GM19351 (cell line): ENCODE data around the gene NEDD4L.

Source experiments
- ATAC-seq: cut with Tn5 transposase; IDR thresholded peaks from one replicate; pipeline ENCODE4 v1.9.1; 2021; ENCODE audit warnings: mild to moderate bottlenecking, moderate library complexity; ENCODE audit not compliant: unreplicated experiment

NEDD4L gene

DNA sequence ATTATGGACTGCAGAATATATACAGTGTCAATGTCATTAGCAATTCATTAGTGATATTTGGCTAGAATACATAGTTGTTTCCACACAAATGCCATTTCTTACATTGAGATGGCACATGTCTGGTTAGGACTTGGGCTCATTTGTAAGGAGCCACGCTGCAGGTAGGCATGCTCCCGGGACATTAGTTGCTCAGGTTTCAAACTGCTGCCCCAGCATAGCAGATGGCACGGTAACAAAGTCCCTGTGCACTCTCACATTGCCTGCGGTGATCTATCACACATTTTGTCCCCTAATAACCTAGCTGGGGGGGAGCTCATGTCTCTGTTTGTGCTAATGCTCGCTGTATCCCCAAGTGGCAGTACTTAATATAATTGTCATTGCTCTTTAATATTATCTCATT, 185.1 kb downstream of the NEDD4L start:
- no peak for ATAC-seq

DNA sequence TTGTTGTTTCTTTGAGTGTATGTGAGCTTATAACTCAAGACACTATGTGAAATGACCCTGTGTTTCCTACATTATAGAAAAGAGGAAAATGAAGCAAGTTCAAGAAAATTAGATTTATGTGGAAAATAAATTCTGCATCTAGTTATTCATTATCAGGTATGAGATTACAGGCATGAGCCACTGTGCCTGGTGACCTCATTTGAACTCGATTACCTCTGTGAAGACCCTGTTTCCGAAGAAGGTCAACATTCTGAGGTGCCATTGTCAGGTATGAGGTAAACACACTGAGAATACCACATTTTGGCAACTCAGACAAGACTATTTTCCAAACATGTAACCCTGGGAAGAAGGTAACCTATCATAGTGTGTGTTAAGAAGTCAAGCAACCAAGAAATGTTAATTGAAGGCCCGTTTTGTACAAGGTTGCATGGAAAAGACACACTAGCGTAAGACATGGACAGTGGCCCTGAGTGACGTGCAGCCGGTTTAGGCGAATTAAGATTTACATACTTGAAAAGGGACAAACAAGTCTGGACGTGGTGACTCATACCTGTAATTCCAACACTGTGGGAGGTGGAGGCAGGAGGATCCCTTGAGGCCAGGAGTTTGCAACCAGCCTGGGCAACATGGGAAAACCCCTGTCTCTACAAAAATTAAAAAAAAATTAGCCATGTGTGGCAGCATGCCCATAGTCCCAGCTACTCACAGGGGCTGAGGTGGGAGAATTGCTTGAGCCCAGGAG, 186.6 kb downstream of the NEDD4L start:
- ATAC-seq: peak; percentile 61

DNA sequence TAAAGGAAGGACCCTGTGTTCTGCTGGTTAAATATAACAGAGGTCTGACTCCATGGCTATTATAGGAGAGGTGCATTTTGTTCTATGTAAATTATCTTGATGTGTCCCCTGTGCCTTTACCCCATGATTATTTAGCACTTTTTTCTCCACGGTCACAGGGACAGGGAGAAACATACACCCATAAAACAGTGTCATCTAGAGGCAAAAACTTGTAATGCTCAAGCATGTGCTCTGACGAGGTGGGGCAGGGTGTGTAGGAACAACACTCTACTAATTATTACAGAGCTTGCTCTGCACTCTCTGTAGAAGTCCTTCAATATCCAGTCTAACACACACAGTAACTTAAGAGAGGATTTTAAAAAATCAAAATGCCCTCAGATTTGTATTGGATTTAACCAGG, 187.9 kb downstream of the NEDD4L start:
- peak; percentile 51 for ATAC-seq

- no peak for ATAC-seq
Measured at GRCh38 chr18:58232668-58233067, 188.6 kb downstream of the NEDD4L start.

DNA sequence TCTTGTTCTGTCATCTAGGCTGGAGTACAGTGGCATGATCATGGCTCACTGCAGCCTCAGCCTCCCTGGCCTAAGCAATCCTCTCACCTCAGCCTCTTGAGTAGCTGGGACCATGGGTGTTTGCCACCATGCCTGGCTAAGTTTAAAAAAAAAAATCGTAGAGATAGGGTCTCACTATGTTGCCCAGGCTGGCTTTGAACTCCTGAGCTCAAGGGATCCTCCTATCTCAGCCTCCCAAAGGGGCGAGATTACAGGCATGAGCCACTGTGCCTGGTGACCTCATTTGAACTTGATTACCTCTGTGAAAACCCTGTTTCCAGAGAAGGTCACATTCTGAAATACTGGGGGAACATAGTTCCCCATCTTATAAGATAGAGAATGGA, 190.3 kb downstream of the NEDD4L start:
- ATAC-seq: no peak

DNA sequence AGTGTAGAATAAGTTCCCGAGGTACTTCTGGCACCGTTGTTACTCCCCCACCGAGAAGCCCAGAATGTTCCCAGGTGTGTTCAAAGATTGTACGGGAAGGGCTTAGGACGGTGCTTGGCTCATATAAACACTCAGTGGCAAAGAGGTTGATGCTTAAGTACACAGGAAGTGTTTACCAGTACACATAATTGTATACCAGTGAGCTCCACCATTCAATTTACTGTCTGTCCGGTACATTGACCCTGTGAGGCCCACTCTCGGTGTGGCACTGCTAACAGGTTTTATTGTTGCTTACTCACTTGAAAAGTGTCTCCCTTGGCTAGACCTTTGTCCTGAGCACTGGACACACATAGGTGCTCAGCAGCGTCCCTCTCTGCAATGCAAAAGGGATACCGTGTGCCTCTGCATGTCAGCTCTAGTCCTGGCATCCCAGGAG, 191.0 kb downstream of the NEDD4L start:
- ATAC-seq: no peak

DNA sequence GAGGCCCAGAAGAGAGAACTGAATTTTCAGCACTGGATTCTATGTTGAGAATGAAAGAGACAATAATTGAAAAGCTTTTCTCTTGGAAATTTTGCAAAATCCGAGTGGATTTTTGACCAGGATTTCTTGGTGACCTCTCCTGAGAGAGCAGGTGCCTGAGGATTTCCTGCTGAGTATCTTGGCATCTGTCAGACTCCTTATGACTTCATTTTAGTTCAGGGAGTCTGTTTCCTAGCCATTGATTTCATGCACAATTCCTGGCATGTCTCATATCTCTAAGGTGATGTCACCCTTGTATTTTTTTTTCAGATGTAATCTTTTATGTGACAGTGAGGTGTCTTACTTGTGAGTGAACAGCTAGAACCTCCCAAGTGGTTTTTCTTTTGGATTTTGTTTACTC, 195.9 kb downstream of the NEDD4L start:
- no peak for ATAC-seq

- ATAC-seq: no peak
Measured at GRCh38 chr18:58241026-58241679, 197.1 kb downstream of the NEDD4L start.

- no peak for ATAC-seq
Measured at GRCh38 chr18:58241877-58242276, 197.9 kb downstream of the NEDD4L start.

- ATAC-seq: no peak
Measured at GRCh38 chr18:58242435-58242834, 198.4 kb downstream of the NEDD4L start.

- no peak for ATAC-seq
Measured at GRCh38 chr18:58242968-58243367, 198.9 kb downstream of the NEDD4L start.

GRCh38 chr18:58243401-58243800, 199.4 kb downstream of the NEDD4L start:
- no peak for ATAC-seq

- no peak for ATAC-seq
Measured at GRCh38 chr18:58247363-58247834, 203.4 kb downstream of the NEDD4L start.

- ATAC-seq: no peak
Measured at GRCh38 chr18:58249712-58250111, 205.7 kb downstream of the NEDD4L start.

DNA sequence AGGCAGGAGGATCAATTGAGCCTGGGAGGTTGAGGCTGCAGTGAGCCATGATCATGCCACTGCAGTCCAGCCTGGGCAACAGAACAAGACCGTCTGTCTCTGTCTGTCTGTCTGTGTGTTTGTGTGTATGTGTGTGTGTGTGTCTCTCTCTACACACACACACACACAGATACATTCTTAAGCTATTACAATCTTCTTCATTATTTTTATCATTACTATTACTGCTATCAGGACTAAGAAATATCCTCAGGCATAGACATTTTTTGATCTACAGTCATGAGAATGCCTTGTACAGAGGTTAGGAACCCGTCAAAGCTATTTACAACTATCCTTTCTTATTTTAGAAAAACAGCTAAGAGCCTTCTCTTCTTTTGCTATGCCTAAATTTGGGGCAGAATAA, 207.4 kb downstream of the NEDD4L start:
- no peak for ATAC-seq

- no peak for ATAC-seq
Measured at GRCh38 chr18:58252166-58252565, 208.1 kb downstream of the NEDD4L start.

- no peak for ATAC-seq
Measured at GRCh38 chr18:58253318-58253717, 209.3 kb downstream of the NEDD4L start.

- no peak for ATAC-seq
Measured at GRCh38 chr18:58253871-58254270, 209.8 kb downstream of the NEDD4L start.

GRCh38 chr18:58254873-58255511, 211.0 kb downstream of the NEDD4L start:
- no peak for ATAC-seq

- no peak for ATAC-seq
Measured at GRCh38 chr18:58255701-58256311, 211.8 kb downstream of the NEDD4L start.

GRCh38 chr18:58256316-58257080, 212.5 kb downstream of the NEDD4L start:
- no peak for ATAC-seq
